ENCODE measurements around the gene ATG2A.

DNA sequence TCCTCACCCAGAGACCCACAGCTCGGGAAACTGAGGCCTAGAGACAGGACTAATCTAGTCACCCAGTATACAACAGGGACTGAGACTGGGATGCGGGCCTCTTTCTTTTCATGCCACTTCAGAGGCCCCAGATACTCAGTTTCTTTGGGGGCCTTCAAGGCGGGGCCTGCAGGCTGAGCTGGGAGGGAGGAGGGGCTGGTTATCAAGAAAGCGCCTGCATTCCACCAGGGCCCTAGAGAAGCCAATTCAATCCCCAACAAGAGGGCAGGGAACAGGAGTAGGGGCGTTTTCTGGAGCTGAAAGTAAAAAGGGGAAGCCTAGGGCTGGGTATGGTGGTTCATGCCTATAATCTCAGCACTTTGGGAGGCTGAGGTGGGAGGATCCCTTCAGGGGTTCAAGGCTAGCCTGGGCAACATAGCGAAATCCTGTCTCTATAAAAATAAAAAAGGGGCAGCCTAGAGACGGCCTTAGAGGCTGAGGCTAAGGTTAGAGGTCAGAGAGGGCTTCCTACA is 1.6 kb downstream of the ATG2A start:
- TF ChIP-seq TRIM28 (IDR thresholded peaks at IDR 0.05), result no peak
- TF ChIP-seq CREB5 (CRISPR knock-in tag; IDR thresholded peaks at IDR 0.05), result no peak
- no peak for TF ChIP-seq CTCF (IDR thresholded peaks at IDR 0.05 in 2 of 3, conservative IDR thresholded peaks at IDR 0.05 in 1 of 3; ENCODE audit: insufficient read depth in 2 of 3, low read depth in 1 of 3, low read length in 3 of 3)
- no peak for TF ChIP-seq SAFB2 (IDR thresholded peaks at IDR 0.05; ENCODE audit: borderline replicate concordance, low read depth, low read length, severe bottlenecking)
- no peak for TF ChIP-seq RFX5 (IDR thresholded peaks at IDR 0.05; ENCODE audit: low read depth, low read length)
- TF ChIP-seq SIX5 (IDR thresholded peaks at IDR 0.05; ENCODE audit: borderline replicate concordance in 1 of 2, insufficient read depth in 1 of 2, low read depth in 1 of 2, low read length in 2 of 2), result no peak

Data from K562 (cell line).